CD14-positive monocyte (primary cell): ENCODE data around the gene ELMO1. TPM values are rescaled to one million over a fixed set of nuclear protein-coding genes. Genes with fewer than 3 reads are reported as not detected.

ENCODE experiments used
- DNase-seq, 3 donors: peaks; one replicate each; pipeline ENCODE4 v3.0.0-alpha.2; 2011 to 2022
- H2AFZ ChIP-seq: 2 replicates; pipeline ENCODE4 v1.6.0; 2012; ENCODE audit warnings: mild to moderate bottlenecking, low read depth, low read length, inconsistent platforms; ENCODE audit not compliant: insufficient read depth, poor library complexity, severe bottlenecking
- H3K27ac ChIP-seq, 2 donors: 1 replicate in 1 of 2; 2 replicates in 1 of 2; pipeline ENCODE4 v1.5.1; 2012 to 2013; ENCODE audit warnings: low read length in 2 of 2, control low read depth in 1 of 2, inconsistent platforms in 1 of 2, low read depth in 1 of 2, mild to moderate bottlenecking in 1 of 2
- H3K27me3 ChIP-seq, 2 donors: one replicate each; pipeline versions ENCODE4 v1.6.0 to v1.6.1; 2011 to 2013; ENCODE audit warnings: low read length in 2 of 2; ENCODE audit not compliant: control insufficient read depth in 2 of 2, insufficient read depth in 2 of 2
- H3K36me3 ChIP-seq, 2 donors: replicated peaks in 1 of 2; 1 replicate in 1 of 2; 2 replicates in 1 of 2; pipeline versions ENCODE4 v1.5.1 to v1.6.1; 2012 to 2013; ENCODE audit warnings: low read length in 2 of 2, control low read depth in 1 of 2, inconsistent platforms in 1 of 2, mild to moderate bottlenecking in 1 of 2; ENCODE audit not compliant: insufficient read depth in 2 of 2, control insufficient read depth in 1 of 2
- H3K4me1 ChIP-seq, 2 donors: 1 replicate in 1 of 2; 2 replicates in 1 of 2; pipeline versions ENCODE4 v1.5.1 to v1.6.1; 2012 to 2013; ENCODE audit warnings: low read length in 2 of 2, control low read depth in 1 of 2, inconsistent platforms in 1 of 2, mild to moderate bottlenecking in 1 of 2, moderate library complexity in 1 of 2; ENCODE audit not compliant: insufficient read depth in 2 of 2, control insufficient read depth in 1 of 2
- H3K4me2 ChIP-seq: replicated peaks from 2 replicates; pipeline ENCODE3; 2012; ENCODE audit warnings: low read length, moderate library complexity, mild to moderate bottlenecking; ENCODE audit not compliant: poor library complexity, severe bottlenecking; ENCODE audit errors: extremely low read depth
- H3K4me3 ChIP-seq, 3 experiments: fragments of 200-600 bp in 1 of 3; sonication (generic) in 1 of 3; replicated peaks in 1 of 3; 1 replicate in 2 of 3; 2 replicates in 1 of 3; pipeline ENCODE4 v1.5.1; 2011 to 2013; ENCODE audit warnings: low read length in 3 of 3, mild to moderate bottlenecking in 3 of 3, control low read depth in 2 of 3, low read depth in 2 of 3, inconsistent platforms in 1 of 3, moderate library complexity in 1 of 3
- H3K79me2 ChIP-seq: 2 replicates; pipeline ENCODE4 v1.6.0; 2012; ENCODE audit warnings: mild to moderate bottlenecking, control low read depth, inconsistent platforms, low read length, moderate library complexity; ENCODE audit not compliant: insufficient read depth
- H3K9ac ChIP-seq: 2 replicates; pipeline ENCODE4 v1.6.0; 2017; ENCODE audit warnings: low read length, mild to moderate bottlenecking; ENCODE audit not compliant: insufficient read depth, poor library complexity, severe bottlenecking
- H3K9me3 ChIP-seq, 2 donors: replicated peaks in 1 of 2; 1 replicate in 1 of 2; 2 replicates in 1 of 2; pipeline versions ENCODE4 v1.5.1 to v1.6.1; 2012 to 2013; ENCODE audit warnings: low read length in 2 of 2, control low read depth in 1 of 2; ENCODE audit not compliant: control insufficient read depth in 1 of 2, insufficient read depth in 1 of 2
- H4K20me1 ChIP-seq: 2 replicates; pipeline ENCODE4 v1.6.0; 2012; ENCODE audit warnings: mild to moderate bottlenecking, low read length, control low read depth, moderate library complexity; ENCODE audit not compliant: insufficient read depth
- H3K27ac Mint-ChIP-seq, 7 donors: one replicate each; pipeline ENCODE4 v1.8.0; 2020; ENCODE audit warnings: mild to moderate bottlenecking in 7 of 7, mixed read lengths in 7 of 7, moderate library complexity in 6 of 7, inconsistent platforms in 2 of 7
- H3K27me3 Mint-ChIP-seq, 3 donors: one replicate each; pipeline ENCODE4 v1.8.0; 2021 to 2022; ENCODE audit warnings: low read depth in 3 of 3, mild to moderate bottlenecking in 3 of 3, mixed read lengths in 3 of 3, moderate library complexity in 3 of 3, inconsistent platforms in 1 of 3
- H3K36me3 Mint-ChIP-seq, 2 donors: one replicate each; pipeline ENCODE4 v1.8.0; 2020; ENCODE audit warnings: mixed read lengths in 2 of 2, inconsistent platforms in 1 of 2, mild to moderate bottlenecking in 1 of 2
- H3K4me1 Mint-ChIP-seq: one replicate; pipeline ENCODE4 v1.8.0; 2020; ENCODE audit warnings: mild to moderate bottlenecking, mixed read lengths
- H3K4me3 Mint-ChIP-seq, 2 donors: one replicate each; pipeline ENCODE4 v1.8.0; 2020; ENCODE audit warnings: mild to moderate bottlenecking in 2 of 2, mixed read lengths in 2 of 2, moderate library complexity in 1 of 2
- H3K9me3 Mint-ChIP-seq, 7 donors: one replicate each; pipeline ENCODE4 v1.8.0; 2020 to 2022; ENCODE audit warnings: mixed read lengths in 7 of 7, mild to moderate bottlenecking in 6 of 7, moderate library complexity in 6 of 7, inconsistent platforms in 2 of 7
- CTCF ChIP-seq: fragments of 200-600 bp; IDR thresholded peaks from one replicate; pipeline ENCODE4 v1.8.0; 2022; ENCODE audit warnings: antibody characterized with exemption, mild to moderate bottlenecking
- WGBS: methylation state at CpG from one replicate; pipeline ENCODE4 v1.1.5; 2013; ENCODE audit warnings: missing lambda C conversion rate; ENCODE audit not compliant: insufficient coverage; 5-methylcytosine and 5-hydroxymethylcytosine counted together
- intact Hi-C, 2 donors: fragments of 100-400 bp; cut with micrococcal nuclease; formaldehyde crosslinking; loops; one replicate each; pipeline versions ENCODE4 v1.15.0 to v1.15.1; 2023
- polyA plus RNA-seq, 3 donors: library from polyadenylated mRNA; depleted of rRNA in 1 of 3; unstranded in 2 of 3; stranded (reverse) in 1 of 3; fragments of 300-500 nt in 2 of 3; fragments of >200 nt in 1 of 3; fragmentation: Illumina TruSeq in 2 of 3; gene quantifications; 1 replicate in 2 of 3; 2 replicates in 1 of 3; pipeline ENCODE4 v1.2.3, GENCODE V29; 2012 to 2021

The ELMO1 gene
- polyA plus RNA-seq, 3 donors: 46.6 to 50.2 (median 46.7) TPM

DNA sequence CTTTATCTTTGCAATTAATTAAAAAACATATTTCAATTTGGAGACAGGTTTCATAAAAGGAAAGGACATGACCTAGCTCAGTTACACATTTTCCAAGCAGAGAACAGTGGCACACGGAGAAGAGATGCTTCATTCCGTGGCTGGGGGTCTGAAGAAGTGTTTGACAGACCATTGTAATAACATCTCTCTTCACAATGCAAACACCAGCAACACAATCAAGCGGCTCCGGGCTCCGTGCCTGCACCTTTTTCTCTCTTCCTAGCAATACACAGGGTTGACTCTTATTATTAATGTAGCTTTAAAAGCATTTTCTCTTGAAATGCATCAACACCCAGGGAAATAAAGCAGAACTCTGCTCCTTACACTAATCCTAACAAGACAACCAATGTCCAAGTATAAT is 463.3 kb downstream of the ELMO1 start:
- H3K4me3 Mint-ChIP-seq: peak overlapping the region in 1 of 2 donors; percentile 78
- no peak overlapping the region for H3K9ac ChIP-seq
- no peak overlapping the region for H3K4me3 ChIP-seq
- H3K36me3 Mint-ChIP-seq: no peaks in the 10 kb centered on the region
- H3K4me1 ChIP-seq: peaks cover 20% of the 10 kb centered on the region in 2 donors
- H3K9me3 Mint-ChIP-seq: no peaks in the 10 kb centered on the region
- intact Hi-C loops: loop anchor here in 1 of 2 donors (5.0 kb wide), 1 partner anchor 197 kb away; no protein-coding TSS in a partner anchor
- no peaks in the 10 kb centered on the region for H3K27me3 Mint-ChIP-seq
- no peaks in the 10 kb centered on the region for H3K27me3 ChIP-seq
- no peak for DNase-seq
- no peaks in the 10 kb centered on the region for H3K9me3 ChIP-seq
- no CpG with 5 or more reads among the region's 5 CpGs for WGBS
- no peak for TF ChIP-seq CTCF
- H3K27ac Mint-ChIP-seq: no peak overlapping the region
- no peak overlapping the region for H3K27ac ChIP-seq
- H3K4me2 ChIP-seq: peak overlapping the region; percentile 29
- no peak overlapping the region for H2AFZ ChIP-seq
- H4K20me1 ChIP-seq: peaks cover 86% of the 10 kb centered on the region
- H3K4me1 Mint-ChIP-seq: peaks cover 30% of the 10 kb centered on the region
- H3K36me3 ChIP-seq: no peaks in the 10 kb centered on the region
- H3K79me2 ChIP-seq: peaks cover 23% of the 10 kb centered on the region

DNA sequence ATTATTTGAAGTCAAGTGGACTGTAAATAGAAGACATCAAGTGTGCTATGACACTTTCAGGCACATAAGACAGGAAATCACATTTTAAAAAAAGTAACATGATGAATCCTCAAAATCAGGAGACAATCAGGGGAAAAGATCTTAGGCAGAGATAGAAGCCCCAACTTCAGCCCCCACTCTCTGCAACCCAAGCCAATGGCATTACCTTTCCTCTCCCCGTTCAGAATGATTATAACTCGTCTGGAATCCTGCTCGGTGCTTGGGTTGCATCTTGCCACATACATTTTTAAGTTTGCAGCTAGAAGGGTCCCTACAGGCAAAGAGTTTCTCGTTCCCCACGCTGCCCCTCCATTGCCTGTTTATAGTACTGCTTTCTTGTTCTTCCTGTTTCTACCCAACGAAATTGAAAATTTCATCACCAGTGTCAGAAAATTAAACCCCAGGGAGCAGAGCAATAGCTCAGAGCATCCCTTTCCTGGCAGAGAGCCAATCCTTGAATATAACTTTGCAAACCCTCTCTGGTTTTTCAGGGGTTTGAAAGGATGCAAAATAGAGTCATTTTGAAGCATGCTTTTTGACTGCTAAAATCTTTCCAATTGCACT is 463.9 kb downstream of the ELMO1 start:
- H4K20me1 ChIP-seq: peaks cover 86% of the 10 kb centered on the region
- no peaks in the 10 kb centered on the region for H3K9me3 ChIP-seq
- DNase-seq: peak; percentile 41 to 45 (median 44)
- H3K4me2 ChIP-seq: peak overlapping the region; percentile 29
- H3K79me2 ChIP-seq: peaks cover 23% of the 10 kb centered on the region
- no peaks in the 10 kb centered on the region for H3K36me3 ChIP-seq
- no peak for TF ChIP-seq CTCF
- WGBS: 4% methylated on average over 6 of the region's 6 CpGs
- no peak overlapping the region for H2AFZ ChIP-seq
- no peaks in the 10 kb centered on the region for H3K27me3 ChIP-seq
- intact Hi-C loops: loop anchor here in 1 of 2 donors (5.0 kb wide), 1 partner anchor 197 kb away; no protein-coding TSS in a partner anchor
- no peaks in the 10 kb centered on the region for H3K36me3 Mint-ChIP-seq
- H3K4me1 ChIP-seq: peaks cover 20% of the 10 kb centered on the region in 2 donors
- H3K4me1 Mint-ChIP-seq: peaks cover 30% of the 10 kb centered on the region
- no peak overlapping the region for H3K9ac ChIP-seq
- no peak overlapping the region for H3K27ac ChIP-seq
- no peaks in the 10 kb centered on the region for H3K9me3 Mint-ChIP-seq
- H3K4me3 Mint-ChIP-seq: peak overlapping the region; percentile 25 to 78
- H3K4me3 ChIP-seq: peak overlapping the region in 1 of 3 experiments; percentile 42
- no peaks in the 10 kb centered on the region for H3K27me3 Mint-ChIP-seq
- H3K27ac Mint-ChIP-seq: peak overlapping the region in 6 of 7 donors; percentile 4 to 83 (median 54)
